IPS-18c (cell line): ENCODE results near the gene PTPN6.

ENCODE experiments used
- H3K4me3 ChIP-seq: 2 replicates; pipeline ENCODE4 v1.7.0; 2013; ENCODE audit warnings: low read depth, mild to moderate bottlenecking, low read length, moderate library complexity; ENCODE audit not compliant: insufficient read depth
- H3K9me3 ChIP-seq: one replicate; pipeline ENCODE4 v1.6.1; 2013; ENCODE audit warnings: mild to moderate bottlenecking, low read length, moderate library complexity; ENCODE audit not compliant: control insufficient read depth, insufficient read depth

PTPN6 gene

DNA sequence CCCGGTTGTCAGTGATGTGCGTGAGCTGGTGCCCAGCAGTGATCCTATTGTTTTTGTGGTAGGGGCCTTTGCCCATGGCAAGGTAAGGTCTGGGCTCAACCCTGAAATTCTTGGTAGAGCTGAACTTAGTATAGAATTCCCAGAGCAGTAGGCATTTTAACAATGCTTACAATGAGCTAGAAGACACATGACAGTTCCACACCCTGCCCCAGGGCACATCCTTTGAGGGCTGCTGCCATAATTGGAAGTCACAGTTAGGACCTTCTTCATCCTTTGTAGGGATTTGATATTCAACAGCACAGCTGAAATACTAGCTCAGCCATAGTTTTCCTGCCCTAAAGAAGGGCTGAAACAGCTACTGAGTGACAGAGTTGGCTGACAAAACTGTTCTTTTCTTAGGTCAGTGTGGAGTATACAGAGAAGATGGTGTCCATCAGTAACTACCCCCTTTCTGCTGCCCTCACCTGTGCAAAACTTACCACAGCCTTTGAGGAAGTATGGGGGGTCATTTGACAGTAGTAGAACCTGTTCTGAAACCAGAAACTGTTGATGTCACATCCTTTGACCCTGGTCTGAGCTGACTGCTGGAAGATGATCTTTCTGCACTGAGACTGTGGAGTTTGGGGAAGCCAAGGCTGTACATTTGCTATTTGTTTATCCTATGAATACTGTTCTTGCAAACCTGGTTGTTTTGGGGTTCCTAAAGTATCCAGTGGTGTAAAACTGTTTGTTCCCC is 24.3 kb downstream of the PTPN6 start:
- Histone ChIP-seq H3K9me3 (no peaks in the 10 kb centered on the region), H3K4me3 (no peak overlapping the region)

DNA sequence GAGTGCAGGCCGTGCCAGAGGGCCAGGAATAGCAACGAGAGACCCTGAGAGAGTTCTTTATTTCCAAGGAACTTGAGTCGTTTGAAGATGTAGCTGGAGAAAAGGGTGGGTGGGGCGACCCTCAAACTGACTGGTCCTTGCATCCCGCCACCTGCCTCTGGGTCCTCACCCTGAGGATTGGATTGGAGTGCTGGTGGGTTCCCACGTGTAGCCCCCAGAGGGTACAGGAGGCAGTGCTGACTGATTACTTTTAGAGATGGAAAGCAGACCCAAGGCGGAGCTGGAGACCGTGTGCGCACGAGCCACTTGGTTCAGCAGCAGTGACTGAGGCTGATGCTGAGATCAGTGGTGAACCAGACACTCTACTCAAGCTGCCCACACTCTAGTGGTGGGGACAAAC is 26.5 kb downstream of the PTPN6 start:
- Histone ChIP-seq H3K9me3 (no peaks in the 10 kb centered on the region), H3K4me3 (no peak overlapping the region)

DNA sequence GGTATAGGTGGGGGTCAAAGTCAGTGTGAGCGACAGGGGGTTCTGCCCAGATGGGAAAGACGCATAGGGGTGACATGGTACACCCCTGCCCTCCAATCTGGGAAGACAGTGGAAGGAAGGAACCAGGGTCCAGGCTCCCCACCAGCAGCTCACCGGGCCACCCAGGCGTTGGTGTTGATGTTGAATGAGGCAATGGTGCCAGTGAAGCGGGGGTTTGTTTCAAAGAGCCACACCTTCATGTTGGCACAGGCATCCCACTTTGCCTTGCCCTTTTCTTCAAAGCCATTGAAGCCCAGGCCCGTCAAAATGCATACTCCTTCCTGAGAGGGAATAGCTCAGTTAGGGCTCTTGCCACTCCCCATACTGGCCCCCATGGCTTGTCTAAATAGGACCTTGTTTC is 27.0 kb downstream of the PTPN6 start:
- Histone ChIP-seq H3K4me3 (no peak overlapping the region), H3K9me3 (no peaks in the 10 kb centered on the region)

DNA sequence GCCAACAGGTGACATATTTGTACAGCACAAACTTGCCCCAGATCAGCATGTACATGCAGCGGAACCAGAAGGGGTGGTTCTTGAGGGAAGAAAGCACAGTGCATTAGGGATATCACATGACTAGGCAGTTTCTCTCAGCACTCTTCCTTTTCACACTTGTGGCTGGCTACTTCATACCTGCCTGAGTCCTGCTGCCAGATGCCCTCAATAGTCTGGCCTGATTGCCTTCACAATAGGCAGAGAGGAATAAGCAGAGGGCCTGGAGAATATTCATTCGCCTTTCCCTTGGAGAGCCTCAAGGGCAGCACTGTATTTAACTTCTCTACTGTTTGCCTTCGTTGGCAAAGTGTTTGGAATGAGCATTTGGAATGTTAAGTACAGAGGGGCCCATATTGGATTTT is 27.5 kb downstream of the PTPN6 start:
- H3K9me3 ChIP-seq, result no peaks in the 10 kb centered on the region
- no peak overlapping the region for H3K4me3 ChIP-seq

DNA sequence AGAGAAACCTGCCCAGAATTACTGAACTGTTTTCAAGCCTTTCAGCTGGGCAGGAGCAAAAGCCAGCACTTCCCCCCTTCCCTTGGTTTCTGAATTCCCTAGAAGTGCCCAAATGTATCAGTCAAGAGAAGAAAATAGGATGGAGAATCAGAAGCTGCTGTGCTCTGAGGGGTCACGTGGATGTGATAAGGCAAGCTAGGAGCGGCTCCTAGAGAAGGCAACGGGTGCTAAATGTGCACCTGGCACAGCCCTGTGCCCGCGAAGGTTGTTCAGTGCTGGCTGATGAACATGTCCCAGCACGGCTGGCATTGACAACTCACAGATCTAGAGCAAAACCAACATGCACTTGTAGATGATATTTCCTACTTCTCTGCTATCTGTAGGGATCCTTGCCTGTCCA is 27.9 kb downstream of the PTPN6 start:
- H3K4me3 ChIP-seq, result no peak overlapping the region
- no peaks in the 10 kb centered on the region for H3K9me3 ChIP-seq

DNA sequence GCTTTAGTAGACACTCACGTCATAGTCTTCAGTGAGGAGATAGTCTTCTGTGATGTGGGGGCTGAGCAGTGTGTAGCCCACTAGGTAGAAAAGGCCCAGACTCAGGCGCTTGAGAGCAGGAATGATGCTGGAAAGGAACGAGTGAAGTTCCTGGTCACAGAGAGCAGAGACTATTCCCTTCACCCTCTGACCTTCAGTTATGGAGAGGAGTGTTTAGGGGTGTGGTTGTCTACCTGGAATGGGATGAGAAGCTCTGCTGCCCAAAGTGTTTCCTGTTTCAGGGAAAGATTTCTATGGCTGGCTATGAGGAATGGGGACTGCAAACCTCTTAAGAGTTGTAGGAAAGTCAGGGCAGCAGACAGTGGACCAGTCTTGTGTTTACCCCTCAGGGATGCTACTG is 28.3 kb downstream of the PTPN6 start:
- Histone ChIP-seq H3K4me3 (no peak overlapping the region), H3K9me3 (no peaks in the 10 kb centered on the region)

DNA sequence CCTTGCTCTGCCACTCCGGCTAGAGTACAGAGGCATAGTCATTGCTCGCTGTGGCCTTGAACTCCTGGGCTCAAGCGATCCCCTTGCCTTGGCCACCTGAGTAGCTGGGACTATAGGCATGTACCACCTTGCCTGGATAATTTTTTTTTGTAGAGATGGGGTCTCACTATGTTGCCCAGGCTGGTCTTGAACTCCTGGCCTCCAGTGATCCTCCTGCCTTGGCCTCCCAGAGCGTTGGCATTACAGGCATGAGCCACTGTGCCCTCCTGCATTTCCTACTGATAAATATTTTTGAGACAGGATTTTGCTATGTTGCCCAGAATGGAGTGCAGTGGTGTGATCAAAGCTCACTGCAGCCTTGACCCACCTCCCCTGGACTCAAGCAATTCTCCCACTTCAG is 28.9 kb downstream of the PTPN6 start:
- H3K9me3 ChIP-seq, result no peaks in the 10 kb centered on the region
- H3K4me3 ChIP-seq, result no peak overlapping the region

DNA sequence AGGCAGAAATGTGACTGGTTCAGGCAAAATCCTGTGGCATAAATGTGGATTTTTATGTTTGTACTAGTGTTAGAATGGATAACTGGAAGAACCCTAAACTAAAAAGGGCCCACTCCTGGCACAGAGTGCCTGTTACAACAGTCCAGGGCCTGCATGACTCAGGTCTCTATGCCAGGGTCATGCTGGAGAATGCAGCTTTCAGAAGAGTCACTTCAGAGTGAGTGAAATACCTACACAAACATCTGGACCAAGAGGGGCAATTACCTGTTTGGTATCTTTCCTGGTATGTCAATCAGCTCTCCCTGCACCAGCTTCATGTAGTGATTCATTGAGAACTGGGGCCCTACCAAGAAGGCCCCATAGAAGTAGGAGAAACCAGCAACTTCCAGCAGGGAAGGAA is 29.6 kb downstream of the PTPN6 start:
- H3K4me3 ChIP-seq, result no peak overlapping the region
- no peaks in the 10 kb centered on the region for H3K9me3 ChIP-seq

DNA sequence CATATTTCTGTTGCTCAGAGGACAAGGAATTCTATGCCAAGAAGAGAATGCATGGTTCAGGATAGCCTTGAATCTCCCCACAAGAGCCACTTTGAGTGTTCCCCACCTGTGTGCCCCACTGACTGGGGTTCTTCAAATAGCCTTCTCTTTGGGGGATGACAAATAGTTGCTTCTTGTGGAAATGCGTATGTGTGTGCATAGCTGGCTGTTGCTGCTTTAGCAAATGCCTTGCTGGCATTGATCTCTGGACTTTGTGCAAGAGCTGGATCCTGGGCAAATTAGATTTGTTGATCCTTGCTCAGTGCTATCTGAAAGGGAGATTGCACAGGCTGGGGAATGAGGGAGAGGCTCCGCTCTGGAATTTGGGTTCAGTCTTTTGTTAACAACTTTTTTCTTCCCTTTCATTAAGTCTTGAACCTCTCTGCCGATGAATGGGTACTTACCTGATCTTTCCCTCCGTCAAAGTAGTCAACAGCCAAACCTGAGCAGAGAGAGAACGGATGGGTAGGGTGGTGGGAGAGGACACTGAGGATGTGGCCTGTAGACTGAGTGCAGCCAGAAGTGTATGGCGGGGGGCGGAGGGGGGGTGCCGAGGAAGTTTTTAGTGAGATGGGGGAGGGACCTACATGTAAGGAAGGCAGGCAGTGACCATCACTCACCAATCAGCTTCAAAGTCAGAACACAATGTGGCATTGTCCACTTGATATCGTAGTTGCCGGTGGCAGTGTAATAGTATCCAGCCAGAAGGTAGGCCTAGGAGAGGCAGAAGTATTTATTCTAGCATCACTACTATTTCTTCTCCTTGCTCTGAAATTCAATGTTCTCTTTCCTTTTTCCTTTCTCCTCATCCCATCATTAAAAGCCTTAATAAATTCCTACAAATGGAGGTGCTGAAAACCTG is 30.2 kb downstream of the PTPN6 start:
- Histone ChIP-seq H3K9me3 (no peaks in the 10 kb centered on the region), H3K4me3 (no peak overlapping the region)

DNA sequence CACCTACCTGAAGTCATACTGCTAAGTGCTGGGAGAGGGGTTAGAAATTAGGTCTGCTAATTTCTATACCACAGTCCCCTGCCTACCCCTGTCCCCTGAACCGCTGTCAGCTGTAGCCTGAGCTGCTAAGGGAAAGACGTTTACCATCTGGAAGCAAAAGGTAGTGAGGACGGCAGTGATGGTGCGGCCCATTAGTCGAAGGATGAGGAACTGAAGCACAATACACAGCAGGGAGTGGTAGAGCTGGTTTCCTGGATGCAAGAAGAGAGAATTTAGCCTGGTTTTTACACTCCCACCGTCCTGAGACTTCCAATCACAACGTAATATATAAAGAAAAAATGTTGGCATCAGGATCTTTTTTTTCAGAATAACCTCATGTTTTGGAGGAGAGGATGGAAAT is 31.4 kb downstream of the PTPN6 start:
- Histone ChIP-seq H3K4me3 (no peak overlapping the region), H3K9me3 (no peaks in the 10 kb centered on the region)

DNA sequence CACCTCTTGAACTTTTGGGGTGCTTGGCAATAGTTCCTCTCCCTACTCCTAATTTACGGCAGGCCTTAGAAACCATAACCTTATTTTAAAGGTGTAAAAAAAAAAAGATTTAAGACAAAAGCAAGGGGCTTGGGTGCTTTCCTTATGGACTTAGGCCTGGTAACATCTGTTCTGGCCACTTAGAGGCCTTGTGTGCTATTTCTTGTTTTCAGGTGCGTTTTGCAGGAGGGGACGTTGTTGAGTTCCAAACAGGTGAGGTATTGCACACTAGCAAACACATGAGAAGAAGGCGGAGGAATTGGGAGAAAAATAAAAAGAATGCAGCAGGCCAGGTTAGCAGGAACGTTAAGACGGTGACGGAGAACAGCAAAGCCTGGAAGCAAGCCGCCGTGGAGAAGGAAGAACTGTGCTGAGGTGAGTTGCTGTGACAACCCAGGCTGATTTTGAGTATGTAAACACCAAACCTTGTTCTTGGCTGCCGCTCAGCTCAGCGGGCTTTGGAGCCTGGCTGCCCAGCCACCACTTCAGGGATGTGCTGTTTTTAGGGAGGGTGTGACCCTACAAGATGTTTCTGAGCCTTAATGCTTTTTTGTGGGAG is 36.9 kb downstream of the PTPN6 start:
- no peak overlapping the region for H3K4me3 ChIP-seq
- H3K9me3 ChIP-seq, result no peaks in the 10 kb centered on the region

DNA sequence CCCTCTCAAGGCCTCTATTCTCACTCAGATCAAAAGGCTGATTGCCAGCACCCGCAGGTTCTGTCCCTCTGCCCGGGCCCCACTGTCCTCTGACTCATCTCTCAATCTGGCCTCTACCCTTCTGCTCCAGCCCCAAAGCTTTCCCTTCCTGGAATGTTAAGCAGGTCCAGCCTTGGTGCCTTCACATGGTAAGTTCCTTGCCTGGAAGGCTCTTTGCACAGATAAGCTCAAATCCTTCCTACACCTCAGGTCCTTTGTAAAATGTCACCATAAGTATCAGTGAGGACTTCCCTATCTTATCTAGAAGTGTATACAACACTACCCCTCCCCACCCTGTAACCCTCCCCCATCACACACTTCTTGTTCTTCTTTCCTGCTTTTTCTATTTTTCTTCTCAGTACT is 44.9 kb downstream of the PTPN6 start:
- Histone ChIP-seq H3K9me3 (no peaks in the 10 kb centered on the region), H3K4me3 (no peak overlapping the region)

DNA sequence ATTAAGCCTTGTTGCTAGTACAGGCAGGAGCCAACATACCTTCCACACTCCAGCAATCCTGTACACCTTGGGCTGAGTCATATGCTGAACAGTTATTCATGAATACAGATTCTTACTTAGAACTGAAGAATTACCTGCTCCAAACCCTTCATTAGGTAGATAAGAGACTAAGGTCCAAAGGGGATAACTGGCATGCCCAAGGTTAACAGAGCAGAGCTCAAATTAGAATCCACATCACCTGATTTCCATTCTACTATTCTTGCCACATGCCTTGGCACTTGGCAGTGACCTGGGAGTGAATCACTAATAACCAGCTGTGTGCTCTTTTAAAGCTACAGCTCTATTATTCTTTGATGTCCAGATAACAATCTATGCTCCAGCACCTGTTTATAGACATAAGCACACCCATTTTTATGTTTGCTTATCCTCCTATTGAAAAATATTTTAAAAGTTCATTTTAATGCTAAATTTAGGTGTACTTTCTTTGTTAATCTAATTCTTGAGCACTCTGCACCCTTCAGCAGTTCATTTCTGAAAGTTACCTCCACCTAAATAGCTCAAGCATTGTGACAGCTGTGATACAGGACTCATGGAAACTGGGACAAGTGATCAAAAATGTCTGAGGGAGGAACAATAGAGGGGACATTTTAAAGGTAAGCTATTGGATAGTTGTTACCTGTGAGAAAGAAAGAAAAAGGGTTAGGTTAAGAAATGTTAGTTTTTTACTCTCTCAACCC is 47.7 kb downstream of the PTPN6 start:
- H3K9me3 ChIP-seq, result no peaks in the 10 kb centered on the region
- no peak overlapping the region for H3K4me3 ChIP-seq

DNA sequence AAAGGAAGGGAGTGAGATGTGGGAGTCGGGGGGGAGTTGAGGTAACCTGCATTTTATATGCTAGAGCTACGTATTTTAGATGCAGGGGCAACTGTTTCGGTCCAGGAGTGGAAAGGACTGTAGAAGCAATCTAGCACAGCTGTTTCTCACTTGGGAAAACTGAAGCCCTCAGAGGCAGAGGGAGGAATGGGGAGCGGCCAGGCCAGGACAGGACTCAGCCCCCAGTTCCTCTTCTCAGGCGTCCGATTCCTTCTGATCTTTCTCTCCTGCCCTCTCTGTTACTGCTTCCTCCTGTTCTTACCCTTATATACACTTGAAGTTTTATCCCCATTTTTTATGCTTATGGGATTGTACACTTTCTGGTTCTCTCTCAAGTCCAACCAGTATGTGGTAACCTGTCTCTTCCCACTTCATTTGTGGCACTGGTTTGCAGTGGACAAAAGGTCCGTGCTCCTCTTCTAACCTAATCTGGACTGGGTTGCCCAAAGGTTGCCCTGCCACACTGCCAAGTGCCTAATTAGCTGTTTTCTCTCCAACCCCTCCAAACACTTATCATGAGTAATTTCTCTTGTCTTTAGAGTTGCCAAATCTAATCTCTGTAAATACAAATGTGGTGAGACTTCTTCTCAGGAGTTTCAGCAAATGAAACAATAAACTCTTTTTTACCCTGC is 50.9 kb downstream of the PTPN6 start:
- Histone ChIP-seq H3K4me3 (no peak overlapping the region), H3K9me3 (no peaks in the 10 kb centered on the region)

DNA sequence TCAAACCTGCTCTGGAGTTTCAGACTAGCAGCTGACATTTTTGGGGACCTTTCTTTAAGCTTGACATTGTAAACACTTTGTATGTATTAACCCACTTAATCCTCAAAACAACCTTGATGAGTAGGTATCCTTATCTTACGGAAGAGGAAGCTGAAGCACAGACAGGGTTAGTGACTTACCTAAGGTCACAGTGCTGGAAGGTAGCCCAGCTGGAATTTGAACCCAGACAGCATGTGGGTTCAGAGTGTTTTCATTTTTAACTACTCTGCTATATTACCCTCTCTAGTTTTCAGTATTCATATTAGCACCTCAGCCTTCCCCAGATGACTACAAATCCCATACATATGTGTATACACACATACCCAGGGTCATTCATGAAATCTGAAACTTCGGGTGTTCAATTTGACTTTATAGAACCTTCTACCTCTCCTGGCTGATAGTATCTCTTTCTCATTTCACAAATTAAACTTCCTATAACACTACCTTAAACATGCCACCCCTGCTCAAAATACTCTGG is 53.2 kb downstream of the PTPN6 start:
- H3K9me3 ChIP-seq, result no peaks in the 10 kb centered on the region
- no peak overlapping the region for H3K4me3 ChIP-seq

DNA sequence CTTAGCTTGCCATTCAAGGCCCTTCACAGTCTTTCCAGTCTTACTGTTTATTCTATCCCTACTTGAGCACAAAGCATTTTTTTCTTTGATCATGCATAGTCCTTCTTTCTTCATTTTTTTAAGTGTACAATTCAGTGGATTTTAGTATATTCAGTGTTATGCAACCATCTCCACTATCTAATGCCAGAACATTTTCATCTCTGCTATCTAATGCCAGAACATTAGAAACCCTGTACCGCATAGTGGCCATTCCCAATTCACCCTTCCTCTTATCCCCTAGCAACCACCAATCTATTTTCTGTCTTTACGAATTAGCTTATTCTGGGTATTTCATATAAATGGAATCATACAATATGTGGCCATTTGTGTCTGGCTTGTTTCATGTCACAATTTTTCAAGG is 53.7 kb downstream of the PTPN6 start:
- Histone ChIP-seq H3K4me3 (no peak overlapping the region), H3K9me3 (no peaks in the 10 kb centered on the region)

DNA sequence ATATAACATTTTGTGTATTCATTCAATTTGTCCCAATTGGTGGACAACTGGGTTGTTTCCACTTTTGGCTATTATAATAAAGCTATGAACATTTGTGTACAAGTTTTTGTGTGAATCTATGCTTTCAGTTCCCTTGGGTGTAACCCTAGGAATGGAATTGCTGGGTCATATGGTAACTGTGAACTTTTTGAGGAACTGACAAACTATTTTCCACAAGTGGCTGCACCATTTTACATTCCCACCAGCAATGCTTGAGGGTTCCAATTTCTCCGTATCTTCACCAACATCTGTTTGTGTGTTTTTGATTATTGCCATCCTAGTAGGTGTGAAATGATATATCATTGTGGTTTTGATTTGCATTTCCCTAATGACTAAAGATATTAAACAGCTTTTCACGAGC is 54.2 kb downstream of the PTPN6 start:
- no peaks in the 10 kb centered on the region for H3K9me3 ChIP-seq
- no peak overlapping the region for H3K4me3 ChIP-seq
